Activated CD8-positive, alpha-beta T cell treated with anti-CD3 and anti-CD28 coated beads for 36 hours (primary cell): ENCODE measurements around the gene DOC2A. TPM values are rescaled to one million over a fixed set of nuclear protein-coding genes. Genes with fewer than 3 reads are reported as not detected.

Source experiments
- ATAC-seq: fragments of 200-7000 bp; cut with Tn5 transposase; one replicate; pipeline ENCODE4 v1.10.0; 2021; ENCODE audit warnings: mild to moderate bottlenecking, moderate library complexity
- CTCF ChIA-PET: fragments of 350-600 bp; sonication (Branson Sonifier 250); formaldehyde crosslinking; loops from one replicate; lab custom pipeline; 2021; ENCODE audit warnings: antibody characterized with exemption; lab: Charles Lee
- POLR2A ChIA-PET: fragments of 350-600 bp; sonication (Branson Sonifier 250); formaldehyde crosslinking; loops from one replicate; lab custom pipeline; 2021; ENCODE audit warnings: antibody characterized with exemption; lab: Charles Lee
- DNase-seq: peaks from one replicate; pipeline ENCODE4 v3.0.0-alpha.2; 2020
- H3K27ac Mint-ChIP-seq: one replicate; pipeline ENCODE4 v1.8.0; 2021; ENCODE audit warnings: mild to moderate bottlenecking, mixed read lengths
- H3K27me3 Mint-ChIP-seq: one replicate; pipeline ENCODE4 v1.8.0; 2021; ENCODE audit warnings: mixed read lengths
- H3K36me3 Mint-ChIP-seq: one replicate; pipeline ENCODE4 v1.8.0; 2021; ENCODE audit warnings: low read depth, mixed read lengths
- H3K4me1 Mint-ChIP-seq: one replicate; pipeline ENCODE4 v1.8.0; 2021; ENCODE audit warnings: low read depth, mixed read lengths
- H3K4me3 Mint-ChIP-seq: one replicate; pipeline ENCODE4 v1.8.0; 2021; ENCODE audit warnings: mild to moderate bottlenecking, moderate library complexity, mixed read lengths
- H3K9me3 Mint-ChIP-seq: one replicate; pipeline ENCODE4 v1.8.0; 2021; ENCODE audit warnings: mixed read lengths
- intact Hi-C: fragments of 100-400 bp; cut with micrococcal nuclease; formaldehyde crosslinking; loops from one replicate; pipeline ENCODE4 v1.10.0; 2022
- total RNA-seq, 2 experiments: library from RNA; stranded (reverse); gene quantifications; one replicate each; pipeline ENCODE4 v1.2.3, GENCODE V29; 2021
- TF ChIP-seq, protein P1 (sequence below): fragments of 200-600 bp; IDR thresholded peaks from one replicate; pipeline ENCODE4 v1.8.0; 2022; ENCODE audit warnings: antibody characterized with exemption, mild to moderate bottlenecking

DOC2A gene
- 1 to 10 TPM in 1 of 2 experiments, under 1 TPM in 1; 0.68 to 1.8 TPM for total RNA-seq

DNA sequence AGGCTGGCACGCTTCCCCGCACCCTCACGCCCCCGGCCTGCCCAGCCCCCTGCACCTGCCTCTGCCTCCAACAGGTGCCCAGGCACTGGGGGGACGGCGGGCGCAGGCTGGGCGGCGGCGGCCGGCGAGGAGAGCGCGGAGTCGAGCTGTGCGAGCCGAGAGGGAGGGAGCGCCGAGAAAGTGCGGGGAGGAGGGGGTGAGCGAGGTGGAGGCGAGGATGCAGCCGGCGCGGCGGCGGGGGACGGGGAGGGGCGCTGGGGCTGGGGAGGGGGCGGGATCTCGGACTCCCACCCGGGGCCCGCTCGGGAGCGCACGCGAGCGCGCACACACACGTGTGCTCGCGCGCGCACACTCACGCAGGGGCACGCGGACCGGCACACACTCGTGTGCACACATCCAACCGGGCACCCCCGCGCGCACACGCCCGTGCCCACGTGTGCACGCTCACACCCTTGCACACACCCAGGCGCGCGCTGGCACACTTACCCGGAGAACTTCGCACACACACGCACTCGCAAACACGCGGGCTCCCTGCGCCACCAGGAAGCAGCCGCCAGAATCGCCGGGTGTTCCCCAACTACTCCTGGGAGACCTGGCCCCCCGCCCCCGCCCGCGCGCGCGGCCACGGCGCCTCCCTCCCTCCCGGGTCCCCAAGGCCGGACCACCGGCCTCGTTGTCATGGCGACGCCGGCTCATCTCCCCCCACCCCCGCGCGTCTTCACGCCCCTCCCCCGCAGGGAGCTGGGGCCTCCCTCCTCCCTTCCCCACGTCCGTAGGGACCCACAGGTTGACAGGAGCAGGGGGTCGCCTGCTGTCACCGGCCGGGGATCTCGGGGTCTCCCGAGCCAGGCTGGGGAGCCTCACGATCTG, at the start of gene DOC2A:
TSS of gene DOC2A (minus strand) at position 184 of the 870 bp plus-strand sequence. CDS start 805 bp downstream, outside the sequence.
- Mint-ChIP-seq H3K4me3 (peak within 1 kb of the TSS; percentile 72), H3K4me1 (peaks cover 11% of the 10 kb centered on the region), H3K36me3 (peaks cover 2% of the 10 kb centered on the region), H3K27me3 (peaks cover 18% of the 10 kb centered on the region), H3K9me3 (no peaks in the 10 kb centered on the region), H3K27ac (no peak within 1 kb of the TSS)
- TF ChIP-seq, protein P1, sequence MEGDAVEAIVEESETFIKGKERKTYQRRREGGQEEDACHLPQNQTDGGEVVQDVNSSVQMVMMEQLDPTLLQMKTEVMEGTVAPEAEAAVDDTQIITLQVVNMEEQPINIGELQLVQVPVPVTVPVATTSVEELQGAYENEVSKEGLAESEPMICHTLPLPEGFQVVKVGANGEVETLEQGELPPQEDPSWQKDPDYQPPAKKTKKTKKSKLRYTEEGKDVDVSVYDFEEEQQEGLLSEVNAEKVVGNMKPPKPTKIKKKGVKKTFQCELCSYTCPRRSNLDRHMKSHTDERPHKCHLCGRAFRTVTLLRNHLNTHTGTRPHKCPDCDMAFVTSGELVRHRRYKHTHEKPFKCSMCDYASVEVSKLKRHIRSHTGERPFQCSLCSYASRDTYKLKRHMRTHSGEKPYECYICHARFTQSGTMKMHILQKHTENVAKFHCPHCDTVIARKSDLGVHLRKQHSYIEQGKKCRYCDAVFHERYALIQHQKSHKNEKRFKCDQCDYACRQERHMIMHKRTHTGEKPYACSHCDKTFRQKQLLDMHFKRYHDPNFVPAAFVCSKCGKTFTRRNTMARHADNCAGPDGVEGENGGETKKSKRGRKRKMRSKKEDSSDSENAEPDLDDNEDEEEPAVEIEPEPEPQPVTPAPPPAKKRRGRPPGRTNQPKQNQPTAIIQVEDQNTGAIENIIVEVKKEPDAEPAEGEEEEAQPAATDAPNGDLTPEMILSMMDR: no peak
- DNase-seq: peak; percentile 48
- CTCF ChIA-PET: interaction anchor here (1.6 kb wide), 1 partner anchor 226 kb away, joined by 4 read pairs; no protein-coding TSS in a partner anchor
- POLR2A ChIA-PET: interaction anchor here (2.2 kb wide), 1 partner anchor 16 kb away, joined by 5 read pairs; the partner anchor contains the start of genes HIRIP3 and INO80E
- peak; percentile 69 for ATAC-seq
- intact Hi-C loops: no loop called here

DNA sequence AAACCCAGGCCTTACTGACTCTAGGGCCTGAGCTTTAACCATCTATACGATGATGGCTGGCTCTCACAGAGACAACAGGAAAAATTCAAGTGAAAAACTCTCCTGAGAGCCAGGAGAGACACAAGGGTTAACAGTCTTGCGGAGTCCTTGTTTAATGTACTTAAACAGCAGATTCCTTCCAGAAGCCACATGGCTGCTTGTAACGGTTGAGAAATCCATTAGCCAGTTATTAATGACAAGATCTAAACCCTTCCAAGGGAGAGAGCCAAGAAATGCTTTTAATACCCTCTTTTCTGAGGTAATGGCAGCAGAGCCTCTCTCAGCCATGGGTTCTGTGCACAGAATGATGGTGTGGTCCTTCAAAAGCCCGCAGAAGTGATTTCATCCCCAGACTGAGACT, 49.5 kb upstream of the DOC2A start:
- Mint-ChIP-seq H3K36me3 (peaks cover 15% of the 10 kb centered on the region), H3K4me3 (no peak overlapping the region), H3K27me3 (no peaks in the 10 kb centered on the region), H3K4me1 (peaks cover 6% of the 10 kb centered on the region), H3K9me3 (no peaks in the 10 kb centered on the region), H3K27ac (no peak overlapping the region)
- ChIA-PET CTCF (interaction anchor here (0.8 kb wide), 1 partner anchor 31 kb away, joined by 3 read pairs; the partner anchor contains the start of gene TBX6), POLR2A (no interaction called here)
- DNase-seq: no peak
- intact Hi-C loops: loop anchor here (10.0 kb wide), 1 partner anchor 314 kb away; the partner anchor contains the start of genes MYL11 and TBC1D10B
- no peak for ATAC-seq
- TF ChIP-seq, protein P1: no peak

DNA sequence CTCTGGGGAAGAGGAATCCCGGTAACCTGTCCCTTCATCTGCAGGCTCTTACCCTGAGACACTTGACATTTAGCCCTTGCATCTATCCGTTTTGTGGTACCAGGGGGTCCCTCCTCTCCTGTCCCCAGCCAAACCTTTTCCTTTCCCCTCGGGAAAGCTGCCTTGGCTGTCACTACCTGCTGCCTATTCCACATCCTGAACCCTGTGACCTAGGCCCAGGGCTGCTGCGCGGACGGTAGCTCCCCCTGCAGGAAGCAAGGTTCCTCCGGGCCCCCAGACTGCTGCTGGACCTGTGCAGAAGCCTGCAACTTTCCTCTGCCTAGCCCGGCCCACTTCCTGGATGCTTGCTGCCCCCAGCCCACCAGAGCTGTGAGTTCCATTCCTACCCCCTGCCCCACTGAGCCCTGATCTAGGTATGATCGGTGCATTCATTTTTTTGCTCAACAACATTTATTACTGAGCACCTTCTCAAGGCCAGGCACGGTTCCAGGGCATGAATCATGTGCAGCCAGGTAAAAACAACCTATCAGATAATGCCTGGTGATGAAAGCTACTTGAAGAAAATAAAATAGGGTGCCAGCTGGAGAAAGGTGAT, 44.2 kb upstream of the DOC2A start:
- Mint-ChIP-seq H3K4me3 (peak overlapping the region; percentile 28), H3K36me3 (no peaks in the 10 kb centered on the region), H3K27ac (no peak overlapping the region)

DNA sequence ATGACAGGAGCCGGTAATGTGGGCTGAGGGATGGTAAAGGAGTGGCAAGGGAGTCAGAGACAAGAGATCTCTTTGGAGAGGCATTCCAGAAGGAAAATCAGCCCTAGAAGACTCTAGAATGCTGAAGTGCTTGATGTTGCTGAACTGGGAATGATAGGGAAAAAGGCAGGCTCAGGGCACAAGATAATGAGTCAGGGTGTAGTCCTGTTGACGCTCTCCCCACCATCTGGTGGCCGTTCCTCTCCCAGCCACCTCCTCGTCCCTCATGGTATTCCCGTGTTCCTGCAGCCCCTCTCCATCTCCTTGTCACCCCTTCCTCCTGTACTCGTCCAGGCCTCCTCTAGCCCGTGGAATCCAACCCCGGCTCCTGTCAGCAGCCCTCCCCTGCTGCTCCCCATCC, 43.6 kb upstream of the DOC2A start:
- intact Hi-C loops: no loop called here
- Mint-ChIP-seq H3K27ac (no peak overlapping the region), H3K9me3 (no peaks in the 10 kb centered on the region), H3K27me3 (peaks cover 2% of the 10 kb centered on the region), H3K36me3 (no peaks in the 10 kb centered on the region), H3K4me1 (peaks cover 16% of the 10 kb centered on the region), H3K4me3 (peak overlapping the region; percentile 39)
- ChIA-PET POLR2A (interaction anchor here (1.3 to 4.6 kb wide), 2 partner anchors 10 to 17 kb away, joined by 3 to 44 read pairs; partner anchors contain the start of gene ALDOA), CTCF (interaction anchor here (0.6 to 4.0 kb wide), 21 partner anchors 8 to 363 kb away, joined by 3 to 36 read pairs (median 4); partner anchors contain the start of genes ALDOA, MVP, TBX6 and TLCD3B)
- TF ChIP-seq, protein P1: no peak
- DNase-seq (no peak), ATAC-seq (no peak)

More for the DNA sequence above, 44.2 kb upstream of the DOC2A start:
- Mint-ChIP-seq H3K9me3 (no peaks in the 10 kb centered on the region), H3K27me3 (peaks cover 2% of the 10 kb centered on the region), H3K4me1 (peaks cover 16% of the 10 kb centered on the region)
- TF ChIP-seq, protein P1: peak; percentile 68
- ChIA-PET POLR2A (interaction anchor here (0.7 to 4.6 kb wide), 4 partner anchors 10 to 720 kb away, joined by 3 to 44 read pairs (median 4); partner anchors contain the start of gene ALDOA), CTCF (interaction anchor here (0.6 to 4.0 kb wide), 29 partner anchors 8 to 376 kb away, joined by 3 to 36 read pairs (median 4); partner anchors contain the start of genes ALDOA, MVP, QPRT and TBX6)
- ATAC-seq: peak; percentile 81
- intact Hi-C loops: no loop called here
- DNase-seq: peak; percentile 76
